ENCODE results near the gene ZNF579.

Gene ZNF579

DNA sequence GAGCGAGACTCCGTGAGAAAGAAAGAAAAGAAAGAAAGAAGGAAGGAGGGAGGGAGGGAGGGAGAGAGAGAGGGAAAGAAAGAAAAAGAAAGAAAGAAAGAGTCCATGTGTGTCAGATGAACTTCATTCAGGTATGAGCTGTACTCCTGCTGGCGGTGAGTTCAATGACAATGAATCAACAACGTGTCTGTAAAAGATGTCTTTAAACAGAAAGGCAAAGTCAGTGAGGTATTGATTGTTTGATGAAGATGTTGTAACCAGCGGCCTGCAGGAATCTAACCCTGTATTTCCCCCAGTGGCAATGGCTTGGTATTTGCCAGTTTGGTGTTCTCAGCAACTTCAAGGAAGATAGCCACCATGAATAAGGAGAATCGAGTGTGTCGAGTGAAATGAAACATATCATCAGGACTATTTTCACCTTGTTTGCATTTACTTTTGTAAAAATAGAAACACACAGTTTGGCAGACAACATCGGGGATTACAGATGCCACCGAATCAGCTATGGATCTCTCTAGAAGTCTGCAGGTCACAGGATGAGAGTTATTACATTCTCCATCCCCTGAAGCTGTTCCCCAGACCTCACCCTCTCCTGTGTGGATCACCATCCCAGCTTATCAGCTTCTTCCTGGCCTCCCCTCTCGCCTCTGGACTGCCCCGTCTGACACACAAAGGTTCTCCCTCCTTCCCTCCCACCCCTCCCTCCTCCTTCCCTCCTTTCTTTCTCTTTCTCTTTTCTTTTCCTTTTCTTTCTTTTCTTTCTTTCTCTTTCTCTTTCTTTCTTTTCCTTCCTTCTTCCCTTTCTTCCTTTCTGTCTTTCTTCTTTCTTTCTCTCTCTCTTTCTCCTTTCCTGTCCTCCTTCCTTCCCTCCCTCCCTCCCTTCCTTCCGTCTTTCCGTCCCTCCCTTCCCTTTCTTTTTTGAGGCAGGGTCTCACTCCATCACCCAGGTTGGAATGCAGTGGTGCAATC is 27.1 kb downstream of the ZNF579 start:
- DNase-seq (ENCODE audit: low read depth) = no peak
- TF ChIP-seq, protein P1, sequence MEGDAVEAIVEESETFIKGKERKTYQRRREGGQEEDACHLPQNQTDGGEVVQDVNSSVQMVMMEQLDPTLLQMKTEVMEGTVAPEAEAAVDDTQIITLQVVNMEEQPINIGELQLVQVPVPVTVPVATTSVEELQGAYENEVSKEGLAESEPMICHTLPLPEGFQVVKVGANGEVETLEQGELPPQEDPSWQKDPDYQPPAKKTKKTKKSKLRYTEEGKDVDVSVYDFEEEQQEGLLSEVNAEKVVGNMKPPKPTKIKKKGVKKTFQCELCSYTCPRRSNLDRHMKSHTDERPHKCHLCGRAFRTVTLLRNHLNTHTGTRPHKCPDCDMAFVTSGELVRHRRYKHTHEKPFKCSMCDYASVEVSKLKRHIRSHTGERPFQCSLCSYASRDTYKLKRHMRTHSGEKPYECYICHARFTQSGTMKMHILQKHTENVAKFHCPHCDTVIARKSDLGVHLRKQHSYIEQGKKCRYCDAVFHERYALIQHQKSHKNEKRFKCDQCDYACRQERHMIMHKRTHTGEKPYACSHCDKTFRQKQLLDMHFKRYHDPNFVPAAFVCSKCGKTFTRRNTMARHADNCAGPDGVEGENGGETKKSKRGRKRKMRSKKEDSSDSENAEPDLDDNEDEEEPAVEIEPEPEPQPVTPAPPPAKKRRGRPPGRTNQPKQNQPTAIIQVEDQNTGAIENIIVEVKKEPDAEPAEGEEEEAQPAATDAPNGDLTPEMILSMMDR (IDR thresholded peaks at IDR 0.05; ENCODE audit: control insufficient read depth, insufficient read depth, low read depth, low read length, missing control alignments) = no peak
- H3K4me3 ChIP-seq (ENCODE audit: control insufficient read depth, low read depth, low read length) = no peak overlapping the region

DNA sequence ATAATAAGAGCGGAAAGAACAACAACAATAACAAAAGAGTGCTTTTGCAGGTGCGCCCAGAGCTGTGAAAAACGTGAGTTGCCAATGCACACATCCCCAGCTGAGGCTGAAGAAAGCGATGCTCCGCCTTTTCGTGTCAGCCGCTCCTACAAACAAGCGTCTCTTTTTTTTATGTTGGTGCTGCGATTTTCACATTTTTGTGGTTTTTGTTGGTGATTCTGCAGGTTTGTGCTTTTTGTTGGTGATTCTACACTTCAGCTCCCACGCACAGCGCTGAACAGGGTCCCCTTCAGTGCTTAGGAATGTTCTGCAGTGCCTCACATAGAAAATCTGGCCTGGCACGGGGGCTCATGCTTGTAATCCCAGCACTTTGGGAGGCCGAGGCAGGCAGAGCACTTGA is 28.0 kb downstream of the ZNF579 start:
- TF ChIP-seq, protein P1 (IDR thresholded peaks at IDR 0.05; ENCODE audit: control insufficient read depth, insufficient read depth, low read depth, low read length, missing control alignments) = no peak
- H3K4me3 ChIP-seq (ENCODE audit: control insufficient read depth, low read depth, low read length) = no peak overlapping the region
- DNase-seq (ENCODE audit: low read depth) = peak; percentile 82

DNA sequence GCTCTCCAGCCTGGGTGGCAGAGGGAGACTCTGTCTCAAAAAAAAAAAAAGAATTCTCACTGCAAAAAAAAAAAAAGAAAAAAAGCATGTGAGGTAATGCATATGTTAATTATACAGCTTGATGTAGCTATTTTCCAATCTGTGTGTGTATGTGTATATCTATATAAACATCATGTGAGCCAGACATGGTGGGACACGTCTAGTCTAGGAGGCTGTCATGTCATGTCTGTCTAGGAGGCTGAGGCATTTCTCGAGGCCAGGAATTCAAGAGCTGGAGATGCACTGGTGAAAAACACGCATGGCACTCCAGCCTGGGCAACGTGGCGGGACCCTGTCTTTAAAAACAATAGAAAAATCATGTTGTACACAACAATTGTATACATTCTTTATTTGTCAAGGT is 28.4 kb downstream of the ZNF579 start:
- DNase-seq (ENCODE audit: low read depth) = no peak
- no peak overlapping the region for H3K4me3 ChIP-seq (ENCODE audit: control insufficient read depth, low read depth, low read length)
- TF ChIP-seq, protein P1 (IDR thresholded peaks at IDR 0.05; ENCODE audit: control insufficient read depth, insufficient read depth, low read depth, low read length, missing control alignments) = no peak

DNA sequence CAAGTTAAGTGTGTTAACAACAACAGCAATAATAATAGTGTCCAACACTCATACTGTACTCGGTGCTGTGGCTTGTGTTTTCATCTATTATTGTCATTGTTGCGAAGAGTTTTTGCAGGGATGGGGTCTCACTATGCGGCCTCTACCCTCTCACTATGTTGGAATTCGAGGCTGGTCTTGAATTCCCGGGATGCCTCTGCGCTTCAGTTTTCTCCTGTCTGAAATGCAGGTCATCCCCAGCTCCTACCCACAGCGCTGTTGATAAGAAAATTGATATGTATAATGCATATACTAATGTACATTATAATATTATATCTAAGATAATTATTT is 30.4 kb downstream of the ZNF579 start:
- TF ChIP-seq, protein P1 (IDR thresholded peaks at IDR 0.05; ENCODE audit: control insufficient read depth, insufficient read depth, low read depth, low read length, missing control alignments) = no peak
- H3K4me3 ChIP-seq (ENCODE audit: control insufficient read depth, low read depth, low read length) = no peak overlapping the region
- no peak for DNase-seq (ENCODE audit: low read depth)

DNA sequence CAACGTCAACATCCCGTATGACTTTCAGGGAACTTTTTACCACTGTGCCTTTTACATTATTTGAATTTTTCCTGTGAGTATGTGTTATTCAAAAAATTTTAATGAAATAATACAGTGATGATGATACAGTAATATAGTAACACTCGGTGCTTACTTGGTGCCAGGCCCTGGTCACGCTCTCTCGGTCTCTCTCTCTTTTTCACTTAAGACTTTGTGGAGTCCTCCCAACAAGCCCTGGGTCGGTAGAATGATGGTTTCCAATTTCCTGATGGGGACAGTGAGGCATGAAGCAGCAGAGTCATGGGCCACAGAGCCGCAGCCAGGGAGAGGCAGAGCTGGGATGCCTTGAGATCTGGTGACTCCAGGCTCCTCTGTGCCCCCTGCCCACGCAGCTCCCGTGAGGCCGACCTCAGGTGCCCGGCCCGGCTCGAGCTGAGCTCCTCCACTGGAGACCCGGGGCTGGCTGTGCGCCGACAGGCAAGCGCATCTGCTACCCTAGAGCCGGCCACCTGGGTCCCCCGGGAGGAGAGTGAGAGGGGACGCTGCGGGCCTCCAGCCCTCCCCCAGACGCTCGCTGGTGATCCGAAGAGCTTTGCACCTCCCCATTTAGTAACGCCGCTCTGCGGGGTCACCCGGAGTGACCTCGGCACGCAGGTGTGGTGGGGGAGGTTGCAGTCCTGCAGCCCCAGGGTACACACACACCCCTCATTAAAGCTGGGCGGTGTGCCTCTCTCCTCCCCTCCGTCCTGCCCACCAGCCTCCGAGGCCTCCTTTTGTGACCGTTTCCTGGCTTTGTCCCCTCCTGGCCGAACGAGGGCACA is 30.9 kb downstream of the ZNF579 start:
- peak overlapping the region; percentile 1 for H3K4me3 ChIP-seq (ENCODE audit: control insufficient read depth, low read depth, low read length)
- TF ChIP-seq, protein P1 (IDR thresholded peaks at IDR 0.05; ENCODE audit: control insufficient read depth, insufficient read depth, low read depth, low read length, missing control alignments) = no peak
- DNase-seq (ENCODE audit: low read depth) = peak; percentile 81

DNA sequence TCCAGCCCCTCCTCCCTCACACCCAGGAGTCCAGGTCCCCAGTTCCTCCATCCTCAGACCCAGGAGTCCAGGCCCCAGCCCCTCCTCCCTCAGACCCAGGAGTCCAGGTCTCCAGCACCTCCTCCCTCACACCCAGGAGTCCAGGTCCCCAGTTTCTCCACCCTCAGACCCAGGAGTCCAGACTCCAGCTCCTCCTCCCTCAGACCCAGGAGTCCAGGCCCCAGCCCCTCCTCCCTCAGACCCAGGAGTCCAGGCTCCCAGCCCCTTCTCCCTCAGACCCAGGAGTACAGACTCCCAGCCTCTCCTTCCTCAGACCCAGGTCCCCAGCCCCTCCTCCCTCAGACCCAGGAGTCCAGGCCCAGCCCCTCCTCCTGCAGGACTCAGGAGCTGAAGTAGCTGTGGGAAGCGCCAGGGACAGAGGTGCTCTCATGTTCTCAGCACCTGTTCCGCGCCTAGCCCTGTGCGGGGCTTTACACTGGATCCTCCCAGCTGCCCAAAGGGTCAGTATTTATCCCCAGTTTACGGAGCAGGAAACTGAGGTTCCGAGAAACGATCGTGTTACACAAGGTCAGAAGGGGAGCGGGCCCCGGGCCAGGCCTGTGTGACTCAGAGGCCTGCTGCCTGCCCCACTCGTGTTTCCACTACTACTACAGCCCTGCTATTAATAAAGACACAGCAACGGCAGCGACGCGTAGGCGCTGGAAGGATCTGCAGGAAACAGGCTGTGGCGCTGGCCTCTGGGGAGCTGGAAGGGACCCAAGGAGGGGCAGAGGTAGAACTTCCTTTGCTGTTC is 33.6 kb downstream of the ZNF579 start:
- peak; percentile 49 for DNase-seq (ENCODE audit: low read depth)
- TF ChIP-seq, protein P1 (IDR thresholded peaks at IDR 0.05; ENCODE audit: control insufficient read depth, insufficient read depth, low read depth, low read length, missing control alignments) = no peak
- H3K4me3 ChIP-seq (ENCODE audit: control insufficient read depth, low read depth, low read length) = no peak overlapping the region

Data from AG09309 (cell line).